Progenitor cell of endocrine pancreas (in vitro differentiated cells): ENCODE measurements around the gene MBTPS1. TPM values are rescaled to one million over a fixed set of nuclear protein-coding genes. Genes with fewer than 3 reads are reported as not detected.

Experiments
- DNase-seq: peaks from one replicate; pipeline ENCODE4 v3.0.0; 2021; ENCODE audit warnings: low spot score; ENCODE audit not compliant: unreplicated experiment
- H3K27ac Mint-ChIP-seq: 2 replicates; pipeline ENCODE4 v1.8.0; 2021; ENCODE audit warnings: mild to moderate bottlenecking, moderate library complexity, mixed read lengths
- H3K27me3 Mint-ChIP-seq: 2 replicates; pipeline ENCODE4 v1.8.0; 2021; ENCODE audit warnings: mixed read lengths
- H3K36me3 Mint-ChIP-seq: 2 replicates; pipeline ENCODE4 v1.8.0; 2022; ENCODE audit warnings: mixed read lengths; ENCODE audit not compliant: insufficient read depth
- H3K4me1 Mint-ChIP-seq: 2 replicates; pipeline ENCODE4 v1.8.0; 2021; ENCODE audit warnings: low read depth, mixed read lengths
- H3K4me3 Mint-ChIP-seq: 2 replicates; pipeline ENCODE4 v1.8.0; 2021; ENCODE audit warnings: low read depth, mild to moderate bottlenecking, moderate library complexity, mixed read lengths
- H3K9me3 Mint-ChIP-seq: 2 replicates; pipeline ENCODE4 v1.8.0; 2021; ENCODE audit warnings: low read depth, mixed read lengths
- CTCF ChIP-seq: fragments of 200-600 bp; sonication (generic); IDR thresholded peaks from one replicate; pipeline ENCODE4 v1.5.0; 2021; ENCODE audit warnings: antibody characterized with exemption, mild to moderate bottlenecking; ENCODE audit not compliant: unreplicated experiment
- long read RNA-seq: library from polyadenylated mRNA; unstranded; transcript quantifications from one replicate; pipeline ENCODE4 v2.0.0, GENCODE V29; 2020
- total RNA-seq: library from RNA; stranded (reverse); gene quantifications from 2 replicates; pipeline ENCODE4 v1.2.1, GENCODE V29; 2021

The MBTPS1 gene
- total RNA-seq: 94.7 and 98.9 TPM in 2 replicates
- long read RNA-seq, full-length matches to known transcripts: 241 of 399 reads
- long read RNA-seq, partial matches to known transcripts: 118 of 399 reads
- long read RNA-seq, other reads (novel, unspliced or antisense): 40 of 399 reads

- Mint-ChIP-seq H3K9me3 (no peaks in the 10 kb centered on the region), H3K36me3 (peaks cover 2% of the 10 kb centered on the region), H3K4me3 (peak within 1 kb of the TSS; percentile 89), H3K4me1 (peaks cover 6% of the 10 kb centered on the region), H3K27ac (peak within 1 kb of the TSS; percentile 99), H3K27me3 (no peaks in the 10 kb centered on the region)
- no peak for TF ChIP-seq CTCF
- peak; percentile 97 for DNase-seq
These were observed at the start of gene MBTPS1 for GRCh38 chr16:84116720-84117493. TSS of gene MBTPS1 (minus strand) at chr16:84116942. CDS start at chr16:84101783, 15,159 bp downstream.

- peak overlapping the region; percentile 58 for H3K27ac Mint-ChIP-seq
- TF ChIP-seq CTCF: no peak
- no peaks in the 10 kb centered on the region for H3K9me3 Mint-ChIP-seq
- H3K36me3 Mint-ChIP-seq: no peaks in the 10 kb centered on the region
- H3K4me1 Mint-ChIP-seq: no peaks in the 10 kb centered on the region
- peaks cover 26% of the 10 kb centered on the region for H3K27me3 Mint-ChIP-seq
- no peak overlapping the region for H3K4me3 Mint-ChIP-seq
- DNase-seq: no peak
These were observed 49.0 kb upstream of the MBTPS1 start for GRCh38 chr16:84165746-84166145.

GRCh38 chr16:84161801-84162200, 45.1 kb upstream of the MBTPS1 start:
- peaks cover 25% of the 10 kb centered on the region for H3K27me3 Mint-ChIP-seq
- DNase-seq: no peak
- no peak for TF ChIP-seq CTCF

DNA sequence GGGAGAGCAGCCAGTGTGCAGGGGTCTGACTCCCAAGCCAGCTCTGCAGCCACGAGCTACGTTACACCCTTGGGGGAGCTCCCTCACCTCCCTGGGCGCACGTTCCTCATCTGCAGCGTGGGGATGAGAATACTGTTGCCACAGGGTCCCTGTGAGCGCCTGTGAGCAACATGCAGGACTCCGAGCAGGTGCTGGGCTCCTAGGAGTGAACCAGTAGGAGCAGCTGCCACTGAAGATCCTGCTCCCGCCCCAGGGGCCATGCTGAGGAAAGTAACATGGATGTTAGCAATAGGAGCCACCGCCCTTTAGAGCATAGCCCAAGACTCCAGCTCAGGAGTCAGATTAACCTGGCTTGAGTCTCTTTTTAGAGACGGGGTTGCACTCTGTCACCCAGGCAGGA, 44.3 kb upstream of the MBTPS1 start:
- Mint-ChIP-seq H3K4me1 (no peaks in the 10 kb centered on the region), H3K9me3 (no peaks in the 10 kb centered on the region), H3K27ac (no peak overlapping the region), H3K36me3 (no peaks in the 10 kb centered on the region), H3K27me3 (peaks cover 25% of the 10 kb centered on the region), H3K4me3 (no peak overlapping the region)
- no peak for TF ChIP-seq CTCF
- DNase-seq: no peak

More at GRCh38 chr16:84161801-84162200, 45.1 kb upstream of the MBTPS1 start:
- Mint-ChIP-seq H3K4me1 (no peaks in the 10 kb centered on the region), H3K36me3 (no peaks in the 10 kb centered on the region), H3K9me3 (no peaks in the 10 kb centered on the region), H3K27ac (no peak overlapping the region), H3K4me3 (no peak overlapping the region)

GRCh38 chr16:84159800-84160199, 43.1 kb upstream of the MBTPS1 start:
- Mint-ChIP-seq H3K27ac (no peak overlapping the region), H3K9me3 (no peaks in the 10 kb centered on the region), H3K4me1 (no peaks in the 10 kb centered on the region), H3K36me3 (no peaks in the 10 kb centered on the region), H3K4me3 (no peak overlapping the region), H3K27me3 (peaks cover 25% of the 10 kb centered on the region)
- no peak for TF ChIP-seq CTCF
- no peak for DNase-seq
